Neuronal stem cell (in vitro differentiated cells): Measurements from ENCODE around the gene CNP.
A peak's percentile ranks its signal among the peaks of the same experiment; 100 is the strongest.

Experiments used
- DNase-seq: peaks from one replicate; pipeline ENCODE4 v3.0.0-alpha.2; 2013; ENCODE audit warnings: low spot score
- H2AFZ ChIP-seq: one replicate; pipeline ENCODE4 v1.6.1; 2013; ENCODE audit warnings: mild to moderate bottlenecking, low read length, inconsistent platforms
- H2AK5ac ChIP-seq: 2 replicates; pipeline ENCODE4 v1.6.1; 2013; ENCODE audit warnings: low read depth, mild to moderate bottlenecking, inconsistent platforms, low read length, moderate library complexity, mixed read lengths
- H2BK120ac ChIP-seq: 2 replicates; pipeline ENCODE4 v1.6.1; 2013; ENCODE audit warnings: low read depth, mild to moderate bottlenecking, inconsistent platforms, low read length, moderate library complexity, mixed read lengths
- H2BK12ac ChIP-seq: one replicate; pipeline ENCODE4 v1.6.1; 2013; ENCODE audit warnings: low read length, inconsistent platforms
- H2BK15ac ChIP-seq: 2 replicates; pipeline ENCODE4 v1.6.1; 2013; ENCODE audit warnings: mild to moderate bottlenecking, low read length, inconsistent platforms, mixed read lengths
- H2BK5ac ChIP-seq: one replicate; pipeline ENCODE4 v1.6.1; 2013; ENCODE audit warnings: inconsistent platforms, mild to moderate bottlenecking, low read length, moderate library complexity
- H3K14ac ChIP-seq: one replicate; pipeline ENCODE4 v1.6.1; 2013; ENCODE audit warnings: low read length, inconsistent platforms
- H3K18ac ChIP-seq: 2 replicates; pipeline ENCODE4 v1.6.1; 2013; ENCODE audit warnings: low read length, inconsistent platforms
- H3K23ac ChIP-seq: 2 replicates; pipeline ENCODE4 v1.6.1; 2013; ENCODE audit warnings: low read depth, mild to moderate bottlenecking, mixed read lengths, low read length, inconsistent platforms; ENCODE audit not compliant: poor library complexity
- H3K27ac ChIP-seq: replicated peaks from 3 replicates; pipeline ENCODE4 v1.5.1; 2013; ENCODE audit warnings: low read length, inconsistent platforms
- H3K27me3 ChIP-seq, 3 experiments: 2 replicates each; pipeline ENCODE4 v1.6.1; 2013; ENCODE audit warnings: low read length in 3 of 3, mild to moderate bottlenecking in 2 of 3, inconsistent platforms in 1 of 3, low read depth in 1 of 3, mixed read lengths in 1 of 3, moderate library complexity in 1 of 3; ENCODE audit not compliant: control insufficient read depth in 3 of 3, insufficient read depth in 3 of 3
- H3K36me3 ChIP-seq, 2 donors: replicated peaks in 1 of 2; 2 replicates each; pipeline ENCODE4 v1.6.1; 2013; ENCODE audit warnings: low read length in 2 of 2; ENCODE audit not compliant: control insufficient read depth in 2 of 2, insufficient read depth in 2 of 2
- H3K4ac ChIP-seq: 2 replicates; pipeline ENCODE4 v1.6.1; 2013; ENCODE audit warnings: inconsistent platforms, mild to moderate bottlenecking, low read length, moderate library complexity
- H3K4me1 ChIP-seq, 2 donors: 1 replicate in 1 of 2; 2 replicates in 1 of 2; pipeline ENCODE4 v1.6.1; 2013; ENCODE audit warnings: low read length in 2 of 2, low read depth in 1 of 2; ENCODE audit not compliant: control insufficient read depth in 2 of 2, insufficient read depth in 1 of 2
- H3K4me2 ChIP-seq: one replicate; pipeline ENCODE4 v1.6.1; 2013; ENCODE audit warnings: mild to moderate bottlenecking, low read length, inconsistent platforms; ENCODE audit not compliant: insufficient read depth, poor library complexity, severe bottlenecking
- H3K4me3 ChIP-seq, 2 donors: 2 replicates each; pipeline ENCODE4 v1.5.1; 2013; ENCODE audit warnings: low read length in 2 of 2, mild to moderate bottlenecking in 2 of 2, inconsistent platforms in 1 of 2, moderate library complexity in 1 of 2
- H3K79me1 ChIP-seq: one replicate; pipeline ENCODE4 v1.6.1; 2013; ENCODE audit warnings: low read depth, mild to moderate bottlenecking, inconsistent platforms, low read length, moderate library complexity
- H3K9ac ChIP-seq: one replicate; pipeline ENCODE4 v1.6.1; 2013; ENCODE audit warnings: mild to moderate bottlenecking, low read depth, low read length, inconsistent platforms; ENCODE audit not compliant: poor library complexity
- H3K9me3 ChIP-seq, 2 donors: replicated peaks in 1 of 2; 2 replicates each; pipeline versions ENCODE3 to v1.6.1; 2013; ENCODE audit warnings: low read length in 2 of 2, mild to moderate bottlenecking in 2 of 2, inconsistent platforms in 1 of 2, low read depth in 1 of 2, mixed read lengths in 1 of 2, moderate library complexity in 1 of 2; ENCODE audit not compliant: control insufficient read depth in 2 of 2, insufficient read depth in 1 of 2
- H4K8ac ChIP-seq: one replicate; pipeline ENCODE4 v1.6.1; 2013; ENCODE audit warnings: low read depth, mild to moderate bottlenecking, inconsistent platforms, low read length, moderate library complexity
- H4K91ac ChIP-seq: one replicate; pipeline ENCODE4 v1.6.1; 2013; ENCODE audit warnings: low read length, low read depth, mild to moderate bottlenecking, inconsistent platforms; ENCODE audit not compliant: poor library complexity
- WGBS, 2 donors: extraction: QIAGEN DNeasy Blood & Tissue Kit; methylation state at CpG; one replicate each; pipeline ENCODE4 v1.1.7; 2013; ENCODE audit warnings: missing lambda C conversion rate in 2 of 2, mixed read lengths in 1 of 2; ENCODE audit not compliant: insufficient read length in 2 of 2, insufficient replicate concordance in 1 of 2; ENCODE audit errors: extremely low coverage in 2 of 2; 5-methylcytosine and 5-hydroxymethylcytosine counted together

CNP gene

GRCh38 chr17:41942626-41943373, 23.8 kb upstream of the CNP start:
- Histone ChIP-seq H3K9ac (peak overlapping the region; percentile 63), H4K91ac (no peak overlapping the region), H2BK5ac (no peak overlapping the region), H2BK12ac (no peak overlapping the region), H2BK120ac (peak overlapping the region; percentile 47), H3K79me1 (no peaks in the 10 kb centered on the region), H4K8ac (peak overlapping the region; percentile 72), H3K9me3 (no peaks in the 10 kb centered on the region), H2AK5ac (no peak overlapping the region), H3K27me3 (no peaks in the 10 kb centered on the region), H3K36me3 (peaks cover 6 to 24% of the 10 kb centered on the region in 2 donors), H3K27ac (no peak overlapping the region), H3K23ac (no peak overlapping the region), H2BK15ac (no peak overlapping the region), H3K14ac (peak overlapping the region; percentile 84), H3K4me1 (no peaks in the 10 kb centered on the region), H3K4me3 (no peak overlapping the region), H3K4ac (peak overlapping the region; percentile 37), H3K18ac (no peak overlapping the region), H2AFZ (no peak overlapping the region), H3K4me2 (no peak overlapping the region)
- DNase-seq, result no peak
- WGBS, 2 donors, result no CpG with 5 or more reads among the region's 8 CpGs

- peaks cover 5 to 21% of the 10 kb centered on the region in 2 donors for H3K36me3 ChIP-seq
- H4K91ac ChIP-seq, result no peak overlapping the region
- H2AFZ ChIP-seq, result no peak overlapping the region
- no peak overlapping the region for H3K9ac ChIP-seq
- H3K4ac ChIP-seq, result no peak overlapping the region
- no CpG with 5 or more reads among the region's 3 CpGs for WGBS, 2 donors
- no peak overlapping the region for H3K27ac ChIP-seq
- no peaks in the 10 kb centered on the region for H3K79me1 ChIP-seq
- DNase-seq, result no peak
- H2BK12ac ChIP-seq, result no peak overlapping the region
- H3K4me3 ChIP-seq, result no peak overlapping the region
- H4K8ac ChIP-seq, result no peak overlapping the region
- H2BK120ac ChIP-seq, result no peak overlapping the region
- no peaks in the 10 kb centered on the region for H3K27me3 ChIP-seq
- no peak overlapping the region for H3K4me2 ChIP-seq
- no peak overlapping the region for H3K23ac ChIP-seq
- H3K4me1 ChIP-seq, result no peaks in the 10 kb centered on the region
- H2BK5ac ChIP-seq, result no peak overlapping the region
- no peak overlapping the region for H3K18ac ChIP-seq
- H2AK5ac ChIP-seq, result no peak overlapping the region
- no peaks in the 10 kb centered on the region for H3K9me3 ChIP-seq
- no peak overlapping the region for H3K14ac ChIP-seq
- no peak overlapping the region for H2BK15ac ChIP-seq
These were observed 23.1 kb upstream of the CNP start for GRCh38 chr17:41943492-41943891.

- no CpG with 5 or more reads among the region's 3 CpGs for WGBS, 2 donors
- no peak overlapping the region for H3K4ac ChIP-seq
- no peaks in the 10 kb centered on the region for H3K27me3 ChIP-seq
- no peak overlapping the region for H2BK5ac ChIP-seq
- peaks cover 6 to 18% of the 10 kb centered on the region in 2 donors for H3K36me3 ChIP-seq
- H3K18ac ChIP-seq, result no peak overlapping the region
- H2BK120ac ChIP-seq, result no peak overlapping the region
- H3K9me3 ChIP-seq, result no peaks in the 10 kb centered on the region
- no peak overlapping the region for H2BK12ac ChIP-seq
- no peak overlapping the region for H3K23ac ChIP-seq
- H2AFZ ChIP-seq, result no peak overlapping the region
- H2BK15ac ChIP-seq, result no peak overlapping the region
- no peak for DNase-seq
- no peak overlapping the region for H3K4me3 ChIP-seq
- H2AK5ac ChIP-seq, result no peak overlapping the region
- no peaks in the 10 kb centered on the region for H3K4me1 ChIP-seq
- H4K91ac ChIP-seq, result no peak overlapping the region
- H4K8ac ChIP-seq, result no peak overlapping the region
- H3K79me1 ChIP-seq, result no peaks in the 10 kb centered on the region
- H3K14ac ChIP-seq, result no peak overlapping the region
- H3K27ac ChIP-seq, result no peak overlapping the region
- no peak overlapping the region for H3K4me2 ChIP-seq
- H3K9ac ChIP-seq, result no peak overlapping the region
These were observed 21.7 kb upstream of the CNP start for GRCh38 chr17:41944943-41945342.

- DNase-seq, result no peak
- Histone ChIP-seq H3K4me1 (no peaks in the 10 kb centered on the region), H2BK5ac (no peak overlapping the region), H3K9me3 (no peaks in the 10 kb centered on the region), H3K4ac (no peak overlapping the region), H2BK15ac (no peak overlapping the region), H3K9ac (no peak overlapping the region), H2BK12ac (no peak overlapping the region), H4K91ac (no peak overlapping the region), H3K79me1 (no peaks in the 10 kb centered on the region), H3K18ac (no peak overlapping the region), H2BK120ac (no peak overlapping the region), H3K27me3 (no peaks in the 10 kb centered on the region), H3K14ac (no peak overlapping the region), H3K4me2 (no peak overlapping the region), H2AK5ac (no peak overlapping the region), H4K8ac (no peak overlapping the region), H3K27ac (no peak overlapping the region), H3K4me3 (peak overlapping the region in 1 of 2 donors; percentile 55), H3K36me3 (peaks cover 10 to 44% of the 10 kb centered on the region in 2 donors), H2AFZ (no peak overlapping the region), H3K23ac (no peak overlapping the region)
- WGBS, 2 donors, result no CpG with 5 or more reads among the region's 11 CpGs
These were observed 17.7 kb upstream of the CNP start for GRCh38 chr17:41948762-41949460.
